GM12878 (cell line): Measurements from ENCODE around the gene ANKFY1. TPM values are rescaled to one million over a fixed set of nuclear protein-coding genes. Genes with fewer than 3 reads are reported as not detected.

Experiments used
- ATF3 ChIP-seq: IDR thresholded peaks from 2 replicates; pipeline ENCODE4 v1.6.1; 2011; ENCODE audit warnings: low read depth, mild to moderate bottlenecking, low read length, moderate library complexity, borderline replicate concordance; ENCODE audit errors: extremely low read depth
- BCL11A ChIP-seq: IDR thresholded peaks from 2 replicates; pipeline ENCODE4 v1.6.1; 2011; ENCODE audit warnings: low read depth, low read length
- BHLHE40 ChIP-seq, 2 experiments: fragments of 450-650 bp in 1 of 2; IDR thresholded peaks; 2 replicates each; pipeline ENCODE4 v1.6.1; 2011 to 2017; ENCODE audit warnings: low read depth in 2 of 2, borderline replicate concordance in 1 of 2, improper control_type of control experiment in 1 of 2, low read length in 1 of 2, mild to moderate bottlenecking in 1 of 2
- E2F8 ChIP-seq: fragments of 450-650 bp; IDR thresholded peaks from 2 replicates; pipeline ENCODE4 v1.6.1; 2018; ENCODE audit warnings: mild to moderate bottlenecking, low read depth, moderate library complexity; ENCODE audit not compliant: partially characterized antibody
- EZH2 ChIP-seq: IDR thresholded peaks from 2 replicates; pipeline ENCODE4 v1.6.1; 2012; ENCODE audit warnings: low read depth, mild to moderate bottlenecking, control low read depth, inconsistent platforms, low read length, borderline replicate concordance; ENCODE audit not compliant: control insufficient read depth
- GATAD2B ChIP-seq: fragments of 450-650 bp; conservative IDR thresholded peaks from 2 replicates; pipeline ENCODE4 v1.6.1; 2017; ENCODE audit warnings: low read depth, mild to moderate bottlenecking, moderate library complexity
- HDAC2 ChIP-seq: fragments of 200-600 bp; sonication (generic); IDR thresholded peaks from 2 replicates; pipeline ENCODE4 v1.6.1; 2017
- MTA2 ChIP-seq: fragments of 450-650 bp; IDR thresholded peaks from 2 replicates; pipeline ENCODE4 v1.6.1; 2016; ENCODE audit warnings: low read depth, mild to moderate bottlenecking, moderate library complexity
- YBX1 ChIP-seq: fragments of 450-650 bp; IDR thresholded peaks from 2 replicates; pipeline ENCODE4 v1.6.1; 2016; ENCODE audit warnings: antibody characterized with exemption
- polyA plus RNA-seq, 11 experiments: library from polyadenylated mRNA; depleted of rRNA in 4 of 11; unstranded in 6 of 11; stranded (reverse) in 5 of 11; fragments of >200 nt; fragmentation: Nextera tagmentation in 4 of 11; fragmentation: Illumina TruSeq in 1 of 11; extraction: Ambion mirVana in 4 of 11; extraction: Trizol in 1 of 11; gene quantifications; 1 replicate in 1 of 11; 2 replicates in 10 of 11; pipeline versions ENCODE4 v1.2.1 to v1.2.3, GENCODE V29; 2011 to 2016; ENCODE audit warnings: inconsistent platforms in 2 of 11, missing spikeins in 2 of 11, low read depth in 1 of 11
- total RNA-seq, 4 experiments: library from RNA; depleted of rRNA in 3 of 4; stranded (reverse); fragments of >200 nt in 3 of 4; fragmentation: Illumina TruSeq in 1 of 4; extraction: Trizol in 1 of 4; gene quantifications; 2 replicates each; pipeline versions ENCODE4 v1.2.1 to v1.2.3, GENCODE V29; 2013 to 2021
- TF ChIP-seq, protein P1 (sequence below): IDR thresholded peaks from 2 replicates; pipeline ENCODE4 v1.6.1; 2012; ENCODE audit warnings: improper control_type of control experiment, low read depth, low read length; ENCODE audit not compliant: insufficient replicate concordance

Gene ANKFY1
- total and polyA plus RNA-seq, 10 of the 15 experiments (the other 5 are each of a cell fraction or from before 2014, with no cell fraction given): 3.0 to 27.7 (median 16.4) TPM

- TF ChIP-seq E2F8 (no peak), BHLHE40 (IDR thresholded peaks at IDR 0.05; ENCODE audit: borderline replicate concordance in 1 of 2, low read depth in 2 of 2, low read length in 1 of 2) (no peak), YBX1 (no peak), GATAD2B (no peak), ATF3 (no peak), HDAC2 (no peak), MTA2 (no peak), BCL11A (no peak), EZH2 (no peak)
- TF ChIP-seq, protein P1, sequence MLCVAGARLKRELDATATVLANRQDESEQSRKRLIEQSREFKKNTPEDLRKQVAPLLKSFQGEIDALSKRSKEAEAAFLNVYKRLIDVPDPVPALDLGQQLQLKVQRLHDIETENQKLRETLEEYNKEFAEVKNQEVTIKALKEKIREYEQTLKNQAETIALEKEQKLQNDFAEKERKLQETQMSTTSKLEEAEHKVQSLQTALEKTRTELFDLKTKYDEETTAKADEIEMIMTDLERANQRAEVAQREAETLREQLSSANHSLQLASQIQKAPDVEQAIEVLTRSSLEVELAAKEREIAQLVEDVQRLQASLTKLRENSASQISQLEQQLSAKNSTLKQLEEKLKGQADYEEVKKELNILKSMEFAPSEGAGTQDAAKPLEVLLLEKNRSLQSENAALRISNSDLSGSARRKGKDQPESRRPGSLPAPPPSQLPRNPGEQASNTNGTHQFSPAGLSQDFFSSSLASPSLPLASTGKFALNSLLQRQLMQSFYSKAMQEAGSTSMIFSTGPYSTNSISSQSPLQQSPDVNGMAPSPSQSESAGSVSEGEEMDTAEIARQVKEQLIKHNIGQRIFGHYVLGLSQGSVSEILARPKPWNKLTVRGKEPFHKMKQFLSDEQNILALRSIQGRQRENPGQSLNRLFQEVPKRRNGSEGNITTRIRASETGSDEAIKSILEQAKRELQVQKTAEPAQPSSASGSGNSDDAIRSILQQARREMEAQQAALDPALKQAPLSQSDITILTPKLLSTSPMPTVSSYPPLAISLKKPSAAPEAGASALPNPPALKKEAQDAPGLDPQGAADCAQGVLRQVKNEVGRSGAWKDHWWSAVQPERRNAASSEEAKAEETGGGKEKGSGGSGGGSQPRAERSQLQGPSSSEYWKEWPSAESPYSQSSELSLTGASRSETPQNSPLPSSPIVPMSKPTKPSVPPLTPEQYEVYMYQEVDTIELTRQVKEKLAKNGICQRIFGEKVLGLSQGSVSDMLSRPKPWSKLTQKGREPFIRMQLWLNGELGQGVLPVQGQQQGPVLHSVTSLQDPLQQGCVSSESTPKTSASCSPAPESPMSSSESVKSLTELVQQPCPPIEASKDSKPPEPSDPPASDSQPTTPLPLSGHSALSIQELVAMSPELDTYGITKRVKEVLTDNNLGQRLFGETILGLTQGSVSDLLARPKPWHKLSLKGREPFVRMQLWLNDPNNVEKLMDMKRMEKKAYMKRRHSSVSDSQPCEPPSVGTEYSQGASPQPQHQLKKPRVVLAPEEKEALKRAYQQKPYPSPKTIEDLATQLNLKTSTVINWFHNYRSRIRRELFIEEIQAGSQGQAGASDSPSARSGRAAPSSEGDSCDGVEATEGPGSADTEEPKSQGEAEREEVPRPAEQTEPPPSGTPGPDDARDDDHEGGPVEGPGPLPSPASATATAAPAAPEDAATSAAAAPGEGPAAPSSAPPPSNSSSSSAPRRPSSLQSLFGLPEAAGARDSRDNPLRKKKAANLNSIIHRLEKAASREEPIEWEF: no peak
These were observed 42.6 kb downstream of the ANKFY1 start (continued) for GRCh38 chr17:4221163-4221562.
